Inflammatory macrophage treated with lipopolysaccharide for 1 hour (primary cell): Measurements from ENCODE around the gene EPOP.

Experiments used
- DNase-seq, 2 donors: peaks; one replicate each; pipeline ENCODE4 v3.0.0-alpha.2; 2020 to 2022

EPOP gene

DNA sequence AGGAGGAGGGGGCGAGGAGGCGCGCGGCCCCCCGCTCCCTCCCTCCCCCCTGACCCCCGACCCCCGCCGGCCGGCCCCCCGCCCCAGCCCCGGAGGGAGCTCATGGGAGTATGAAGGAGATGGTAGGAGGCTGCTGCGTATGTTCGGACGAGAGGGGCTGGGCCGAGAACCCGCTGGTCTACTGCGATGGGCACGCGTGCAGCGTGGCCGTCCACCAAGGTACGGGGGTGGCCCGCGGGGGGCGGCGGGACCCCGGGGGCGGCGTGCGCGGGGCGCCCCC lies 30.7 kb upstream of the EPOP start:
- no peak for DNase-seq

GRCh38 chr17:38704606-38705522 lies 30.1 kb upstream of the EPOP start, which contains the start of gene MLLT6:
TSS of gene MLLT6 (plus strand) at chr17:38705273. CDS start at chr17:38705633, 360 bp downstream.
- DNase-seq = peak; percentile 43 to 50

GRCh38 chr17:38703742-38704605 lies 29.2 kb upstream of the EPOP start:
- DNase-seq = peak; percentile 31 to 40

- DNase-seq = peak; percentile 39 to 51
Measured at GRCh38 chr17:38702916-38703741, 28.4 kb upstream of the EPOP start.

DNA sequence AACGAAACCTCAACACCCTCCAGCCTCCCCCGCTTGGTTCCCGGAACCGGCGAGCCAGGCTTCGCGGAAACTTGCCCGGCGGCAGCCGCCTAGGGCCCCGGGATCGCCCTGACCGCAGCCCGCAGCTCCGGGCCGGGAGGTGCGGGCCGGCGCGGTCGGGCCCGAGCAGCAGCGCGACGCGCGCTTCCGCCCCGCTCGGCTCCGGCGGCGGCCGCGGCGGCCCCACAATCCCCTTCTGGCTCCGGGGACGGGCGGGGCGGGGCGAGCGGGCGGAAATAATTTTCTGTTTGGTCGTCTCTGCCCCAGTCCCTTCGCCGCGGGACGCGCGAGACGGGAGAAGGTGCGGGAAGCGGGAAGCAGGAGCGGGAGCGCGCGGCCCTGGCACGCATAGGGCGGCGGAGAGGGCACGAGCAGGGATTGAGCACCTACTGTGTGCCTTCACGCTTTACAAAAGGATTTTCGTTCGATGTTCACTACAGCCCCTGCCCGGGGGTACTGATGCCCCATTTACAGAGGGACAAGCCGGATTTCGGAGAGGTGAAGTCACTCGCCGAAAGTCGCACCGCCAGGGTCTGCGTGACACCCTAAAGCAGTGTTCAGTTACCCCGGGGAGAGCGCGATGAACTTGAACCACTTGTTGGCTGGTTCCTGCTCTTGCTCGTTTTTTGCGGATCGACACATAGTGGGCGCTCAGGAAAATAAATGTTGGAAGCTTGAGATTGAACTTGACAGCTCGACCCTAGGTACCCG lies 27.6 kb upstream of the EPOP start:
- DNase-seq = peak; percentile 78 to 83

- peak; percentile 97 to 100 for DNase-seq
Measured at GRCh38 chr17:38701504-38702165, 26.9 kb upstream of the EPOP start.

DNA sequence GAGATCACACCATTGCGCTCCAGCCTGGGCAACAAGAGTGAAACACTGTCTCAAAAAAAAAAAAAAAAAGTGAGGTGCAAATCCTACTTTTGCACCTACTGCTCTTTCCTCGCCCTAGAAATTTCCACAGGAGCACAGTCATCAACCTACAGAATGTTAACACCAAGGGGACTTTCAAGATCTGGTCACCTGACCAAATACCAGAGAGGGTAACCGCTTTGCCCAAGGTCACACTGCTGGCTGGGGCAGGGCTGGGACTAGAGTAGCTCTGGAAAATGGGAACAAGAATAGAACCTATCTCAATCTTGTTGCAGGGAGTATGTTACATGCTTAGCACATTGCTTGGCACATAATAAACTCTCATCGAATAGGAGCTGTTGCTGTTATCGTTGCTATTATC lies 24.0 kb upstream of the EPOP start:
- DNase-seq = peak; percentile 20 to 75

GRCh38 chr17:38697061-38697820 lies 22.5 kb upstream of the EPOP start:
- no peak for DNase-seq

DNA sequence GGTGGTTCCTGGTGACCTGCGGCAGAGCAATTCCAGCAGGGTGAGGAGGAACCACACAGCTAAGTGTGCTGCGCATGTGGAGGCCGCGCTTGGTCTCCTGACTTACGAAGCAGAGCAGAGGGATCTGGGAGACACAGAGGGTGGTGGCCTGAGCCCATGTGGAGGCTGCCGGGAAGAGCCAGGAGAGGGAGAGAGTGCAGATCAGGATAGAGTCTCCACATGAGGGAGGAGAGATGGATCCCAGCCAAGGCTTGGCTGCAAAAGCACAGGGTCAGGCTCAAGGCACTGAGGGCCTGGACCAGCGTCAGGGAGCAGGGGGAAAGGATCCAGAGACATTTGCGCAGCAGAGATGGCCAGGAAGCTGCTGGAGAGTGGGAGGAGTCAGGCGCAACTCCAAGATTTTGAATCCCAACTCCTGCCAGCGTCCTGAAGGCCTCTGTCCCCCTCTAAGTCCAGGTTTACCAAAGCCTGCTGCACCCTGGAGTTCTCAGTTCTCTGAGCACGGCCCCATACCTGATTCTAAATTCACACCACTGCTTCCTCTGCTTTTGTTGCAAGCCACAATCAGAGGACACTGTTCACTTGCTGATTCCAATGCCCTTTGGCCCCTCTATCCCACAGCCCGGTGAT lies 19.1 kb upstream of the EPOP start:
- DNase-seq = no peak

DNA sequence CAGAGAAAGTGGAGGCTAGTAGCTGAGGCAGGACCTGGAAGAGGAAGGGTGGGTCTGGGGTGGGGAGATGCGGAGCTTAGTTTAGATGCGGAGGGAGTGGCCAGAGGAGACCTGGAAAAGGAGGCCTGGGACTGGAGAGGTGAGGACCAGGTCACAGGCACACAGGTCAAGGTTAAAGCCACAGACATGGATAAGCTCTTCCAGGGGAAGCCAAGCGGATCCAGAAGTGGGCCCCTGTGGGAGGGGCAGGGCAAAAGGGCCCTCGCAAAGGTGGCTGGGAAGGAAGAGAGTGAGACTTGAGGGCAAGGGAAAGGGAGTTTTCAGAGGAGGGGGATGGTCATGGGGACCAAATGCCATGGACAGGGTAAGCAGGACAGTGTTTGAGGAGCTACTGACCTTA lies 16.4 kb upstream of the EPOP start:
- no peak for DNase-seq

DNA sequence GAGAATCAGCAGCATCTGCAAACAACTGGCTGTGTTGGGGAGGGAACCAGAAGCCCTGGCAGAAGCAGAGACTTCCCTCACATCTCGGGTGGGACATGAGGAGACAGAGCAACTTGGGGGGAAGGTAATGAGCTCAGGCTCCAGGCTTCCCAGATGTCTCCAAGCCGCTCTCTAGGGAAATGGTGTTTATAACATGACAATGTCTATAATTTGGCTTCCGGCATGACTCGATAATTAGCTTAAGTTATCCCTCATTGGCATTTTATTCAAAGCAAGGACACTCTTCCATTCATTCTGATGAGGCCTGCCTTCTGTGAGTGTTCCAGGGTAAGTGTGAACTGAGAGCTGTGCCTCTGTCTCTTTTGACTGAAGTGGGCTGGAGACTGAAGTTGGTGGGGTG lies 15.6 kb upstream of the EPOP start:
- no peak for DNase-seq

GRCh38 chr17:38687286-38687685 lies 12.5 kb upstream of the EPOP start:
- DNase-seq = peak; percentile 61 to 76

- peak; percentile 60 to 68 for DNase-seq
Measured at GRCh38 chr17:38685491-38685890, 10.7 kb upstream of the EPOP start.

DNA sequence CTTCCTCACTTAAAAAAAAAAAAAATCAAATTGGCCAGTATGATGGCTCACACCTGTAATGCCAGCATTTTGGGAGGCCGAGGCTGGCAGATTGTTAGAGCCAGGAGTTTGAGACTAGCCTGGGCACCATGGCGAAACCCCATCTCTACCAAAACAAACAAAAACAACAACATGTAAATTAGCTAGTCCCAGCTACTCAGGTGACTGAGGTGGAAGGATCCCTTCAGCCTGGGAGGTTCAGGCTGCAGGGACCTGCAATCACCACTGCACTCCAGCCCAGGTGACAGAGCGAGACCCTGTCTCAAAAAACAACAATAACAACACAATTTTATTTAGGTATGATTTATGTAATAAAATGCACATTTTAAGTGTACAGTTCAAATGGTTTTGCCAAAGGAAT lies 6.3 kb upstream of the EPOP start:
- no peak for DNase-seq

DNA sequence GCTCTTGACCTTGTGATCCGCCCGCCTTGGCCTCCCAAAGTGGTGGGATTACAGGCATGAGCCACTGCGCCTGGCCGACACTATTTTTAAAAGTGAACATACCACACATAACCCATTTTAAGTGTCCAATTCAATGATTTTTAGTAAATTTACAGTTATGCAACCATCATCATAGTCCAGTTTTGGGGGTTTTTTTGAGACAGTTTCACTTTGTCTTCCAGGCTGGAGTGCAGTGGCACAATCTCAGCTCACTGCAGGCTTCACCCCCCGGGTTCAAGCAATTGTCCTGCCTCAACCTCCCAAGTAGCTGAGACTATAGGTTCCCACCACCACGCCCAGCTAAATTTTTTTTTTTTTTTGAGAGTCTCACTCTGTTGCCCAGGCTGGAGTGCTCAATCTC lies 3.1 kb upstream of the EPOP start:
- no peak for DNase-seq

- peak; percentile 84 to 98 for DNase-seq
Measured at GRCh38 chr17:38676706-38677504, 2.1 kb upstream of the EPOP start.

DNA sequence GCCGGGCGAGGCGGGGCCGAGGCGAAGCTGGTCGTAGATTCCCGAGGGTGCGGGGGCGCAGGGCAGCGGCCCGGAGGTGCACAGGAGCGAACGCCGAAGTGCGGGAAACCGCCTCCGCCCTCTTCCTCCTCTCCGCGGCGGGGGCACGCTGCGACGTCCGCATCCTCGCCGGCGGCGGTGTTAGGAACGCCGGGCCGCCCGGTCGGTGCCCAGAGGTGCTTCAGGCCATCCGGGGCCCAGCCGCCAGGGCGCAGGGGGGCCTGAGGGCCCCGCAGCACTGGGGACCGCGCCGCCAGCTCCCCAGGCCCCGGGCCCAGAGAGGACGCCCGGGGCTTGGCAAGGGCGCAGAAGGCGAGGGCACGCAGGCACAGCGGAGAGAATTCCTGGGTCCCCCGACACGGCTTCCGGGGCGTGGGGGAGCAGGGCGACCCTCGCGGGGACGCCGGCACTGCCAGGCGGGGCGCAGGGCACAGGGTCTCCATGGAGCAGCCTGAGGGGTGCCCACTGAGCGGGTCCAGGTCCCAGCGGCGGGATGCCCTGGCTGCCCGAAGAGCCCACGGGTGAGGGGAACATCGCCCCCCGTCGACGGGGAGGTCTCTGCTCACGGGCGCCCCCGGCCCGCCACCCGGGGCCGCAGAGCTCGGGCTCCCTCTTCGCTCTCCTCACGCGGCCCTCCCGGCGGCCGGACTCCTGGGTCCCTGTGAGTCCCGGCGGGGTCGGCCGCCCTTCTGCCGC lies 576 bp downstream of the EPOP start:
- no peak for DNase-seq

DNA sequence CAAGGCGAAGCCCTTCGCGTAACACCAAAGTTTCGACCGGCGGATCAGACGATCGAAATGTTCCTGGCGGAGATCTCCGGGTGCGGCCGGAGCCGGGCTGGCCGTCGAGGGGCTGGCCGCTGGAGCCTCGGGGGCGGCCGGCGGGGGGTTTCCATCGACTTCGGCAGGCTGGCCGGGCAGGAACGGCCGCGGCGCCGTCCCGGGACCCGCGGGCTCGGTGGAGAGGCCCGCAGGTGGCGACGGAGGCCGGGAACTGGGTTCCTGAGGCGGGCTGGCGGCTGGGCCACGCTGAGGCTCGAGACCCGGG lies 1.1 kb downstream of the EPOP start:
- DNase-seq = no peak
